ENCODE results near the gene NCAM2. TPM values are rescaled to one million over a fixed set of nuclear protein-coding genes. Genes with fewer than 3 reads are reported as not detected.
"Not testable (repeated sequence)": the region's sequence is repeated elsewhere in the genome, so short reads cannot be mapped to it uniquely, and the experiment has no call there.

Gene NCAM2
- total RNA-seq, 1 donor from 2014 or later: 16.3 TPM

GRCh38 chr21:21148009-21148408 lies 149.8 kb downstream of the NCAM2 start:
- H3K27me3 Mint-ChIP-seq (ENCODE audit: low read depth): no peaks in the 10 kb centered on the region
- no peak overlapping the region for H3K4me3 Mint-ChIP-seq (ENCODE audit: unreplicated experiment)
- H3K36me3 Mint-ChIP-seq (ENCODE audit: low read depth): no peaks in the 10 kb centered on the region
- TF ChIP-seq, protein P1, sequence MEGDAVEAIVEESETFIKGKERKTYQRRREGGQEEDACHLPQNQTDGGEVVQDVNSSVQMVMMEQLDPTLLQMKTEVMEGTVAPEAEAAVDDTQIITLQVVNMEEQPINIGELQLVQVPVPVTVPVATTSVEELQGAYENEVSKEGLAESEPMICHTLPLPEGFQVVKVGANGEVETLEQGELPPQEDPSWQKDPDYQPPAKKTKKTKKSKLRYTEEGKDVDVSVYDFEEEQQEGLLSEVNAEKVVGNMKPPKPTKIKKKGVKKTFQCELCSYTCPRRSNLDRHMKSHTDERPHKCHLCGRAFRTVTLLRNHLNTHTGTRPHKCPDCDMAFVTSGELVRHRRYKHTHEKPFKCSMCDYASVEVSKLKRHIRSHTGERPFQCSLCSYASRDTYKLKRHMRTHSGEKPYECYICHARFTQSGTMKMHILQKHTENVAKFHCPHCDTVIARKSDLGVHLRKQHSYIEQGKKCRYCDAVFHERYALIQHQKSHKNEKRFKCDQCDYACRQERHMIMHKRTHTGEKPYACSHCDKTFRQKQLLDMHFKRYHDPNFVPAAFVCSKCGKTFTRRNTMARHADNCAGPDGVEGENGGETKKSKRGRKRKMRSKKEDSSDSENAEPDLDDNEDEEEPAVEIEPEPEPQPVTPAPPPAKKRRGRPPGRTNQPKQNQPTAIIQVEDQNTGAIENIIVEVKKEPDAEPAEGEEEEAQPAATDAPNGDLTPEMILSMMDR (IDR thresholded peaks at IDR 0.05): no peak
- no peaks in the 10 kb centered on the region for H3K4me1 Mint-ChIP-seq (ENCODE audit: low read depth)
- H3K27ac Mint-ChIP-seq (ENCODE audit: unreplicated experiment): no peak overlapping the region
- no peaks in the 10 kb centered on the region for H3K9me3 Mint-ChIP-seq (ENCODE audit: low read depth)
- no peak for DNase-seq (ENCODE audit: low spot score)

DNA sequence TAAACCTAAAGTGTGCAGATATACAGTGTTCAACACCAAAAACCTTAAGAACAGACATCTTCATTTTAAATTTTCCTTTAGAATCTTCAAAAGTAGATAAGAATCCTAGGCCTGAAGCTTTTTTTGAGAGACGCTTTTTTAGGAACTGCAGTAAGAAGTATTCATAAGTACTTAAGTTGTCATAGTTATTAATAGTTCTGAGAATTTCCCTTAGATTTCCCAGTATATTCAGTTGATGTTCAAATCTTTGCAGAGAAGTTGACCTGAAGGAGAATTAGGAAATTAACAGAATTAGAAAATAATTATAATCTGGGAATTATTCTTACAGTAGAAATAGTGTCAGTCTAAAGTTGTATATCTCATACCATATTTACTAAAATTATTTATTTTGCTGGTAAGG lies 150.3 kb downstream of the NCAM2 start:
- Mint-ChIP-seq H3K36me3 (ENCODE audit: low read depth) (no peaks in the 10 kb centered on the region), H3K27me3 (ENCODE audit: low read depth) (no peaks in the 10 kb centered on the region), H3K4me3 (ENCODE audit: unreplicated experiment) (no peak overlapping the region), H3K9me3 (ENCODE audit: low read depth) (no peaks in the 10 kb centered on the region), H3K27ac (ENCODE audit: unreplicated experiment) (no peak overlapping the region), H3K4me1 (ENCODE audit: low read depth) (no peaks in the 10 kb centered on the region)
- TF ChIP-seq, protein P1 (IDR thresholded peaks at IDR 0.05): no peak
- DNase-seq (ENCODE audit: low spot score): no peak

DNA sequence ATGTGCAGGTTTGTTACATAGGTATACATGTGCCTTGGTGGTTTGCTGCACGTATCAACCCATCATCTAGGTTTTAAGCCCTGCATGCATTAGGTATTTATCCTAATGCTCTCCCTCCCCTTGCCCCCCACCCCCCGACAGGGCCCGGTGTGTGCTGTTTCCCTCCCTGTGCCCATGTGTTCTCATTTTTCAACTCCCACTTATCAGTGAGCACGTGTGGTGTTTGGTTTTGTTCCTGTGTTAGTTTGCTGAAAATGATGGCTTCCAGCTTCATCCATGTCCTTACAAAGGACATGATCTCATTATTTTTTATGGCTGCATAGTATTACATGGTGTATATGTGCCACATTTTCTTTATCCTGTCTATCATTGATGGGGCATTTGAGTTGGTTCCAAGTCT lies 151.2 kb downstream of the NCAM2 start:
- not testable (repeated sequence) for H3K4me1 Mint-ChIP-seq (ENCODE audit: low read depth); H3K9me3 Mint-ChIP-seq (ENCODE audit: low read depth); H3K27me3 Mint-ChIP-seq (ENCODE audit: low read depth); H3K36me3 Mint-ChIP-seq (ENCODE audit: low read depth); H3K27ac Mint-ChIP-seq (ENCODE audit: unreplicated experiment); H3K4me3 Mint-ChIP-seq (ENCODE audit: unreplicated experiment); DNase-seq (ENCODE audit: low spot score)

DNA sequence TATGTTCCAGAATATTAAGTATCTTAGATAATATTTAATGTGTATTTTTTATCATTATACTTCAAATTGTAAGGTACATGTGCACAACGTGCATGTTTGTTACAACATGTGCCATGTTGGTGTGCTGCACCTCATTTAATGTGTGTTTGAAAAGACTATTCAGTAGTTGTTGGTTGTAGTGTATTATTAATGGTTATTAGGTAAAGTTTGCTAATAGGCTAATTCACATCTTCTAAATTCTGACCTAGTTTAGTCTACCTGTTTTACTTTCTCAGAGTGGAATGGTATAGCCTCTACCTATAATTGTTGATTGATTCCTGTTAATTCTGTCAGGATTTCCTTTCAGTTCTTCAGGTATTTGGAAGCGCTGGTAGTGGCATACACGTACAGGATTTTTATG lies 153.0 kb downstream of the NCAM2 start:
- DNase-seq (ENCODE audit: low spot score): no peak
- TF ChIP-seq, protein P1 (IDR thresholded peaks at IDR 0.05): no peak
- no peaks in the 10 kb centered on the region for H3K9me3 Mint-ChIP-seq (ENCODE audit: low read depth)
- H3K4me1 Mint-ChIP-seq (ENCODE audit: low read depth): no peaks in the 10 kb centered on the region
- H3K27ac Mint-ChIP-seq (ENCODE audit: unreplicated experiment): no peak overlapping the region
- no peak overlapping the region for H3K4me3 Mint-ChIP-seq (ENCODE audit: unreplicated experiment)
- no peaks in the 10 kb centered on the region for H3K27me3 Mint-ChIP-seq (ENCODE audit: low read depth)
- no peaks in the 10 kb centered on the region for H3K36me3 Mint-ChIP-seq (ENCODE audit: low read depth)

DNA sequence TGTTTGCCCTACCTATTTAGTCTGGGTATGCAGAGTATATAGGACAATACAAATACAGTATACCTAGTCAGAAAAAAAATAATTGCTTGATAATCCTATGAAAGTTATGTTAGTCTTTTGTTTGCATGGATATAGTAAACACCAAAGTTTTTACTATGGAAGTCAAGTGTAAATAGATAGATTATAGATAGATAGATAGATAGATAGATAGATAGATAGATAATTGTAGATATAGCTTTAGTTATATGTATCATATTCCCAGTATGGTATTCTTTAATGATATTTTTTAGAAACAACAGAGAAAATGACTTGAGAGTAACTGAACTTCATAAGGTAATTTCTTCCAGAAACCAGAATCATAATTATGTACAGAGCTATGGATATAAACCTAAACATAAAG lies 158.2 kb downstream of the NCAM2 start:
- H3K27ac Mint-ChIP-seq (ENCODE audit: unreplicated experiment): no peak overlapping the region
- peaks cover 8% of the 10 kb centered on the region for H3K4me1 Mint-ChIP-seq (ENCODE audit: low read depth)
- no peaks in the 10 kb centered on the region for H3K27me3 Mint-ChIP-seq (ENCODE audit: low read depth)
- TF ChIP-seq, protein P1 (IDR thresholded peaks at IDR 0.05): no peak
- no peak for DNase-seq (ENCODE audit: low spot score)
- H3K4me3 Mint-ChIP-seq (ENCODE audit: unreplicated experiment): no peak overlapping the region
- no peaks in the 10 kb centered on the region for H3K9me3 Mint-ChIP-seq (ENCODE audit: low read depth)
- no peaks in the 10 kb centered on the region for H3K36me3 Mint-ChIP-seq (ENCODE audit: low read depth)

GRCh38 chr21:21156957-21157356 lies 158.7 kb downstream of the NCAM2 start:
- no peak for DNase-seq (ENCODE audit: low spot score)
- peaks cover 8% of the 10 kb centered on the region for H3K4me1 Mint-ChIP-seq (ENCODE audit: low read depth)
- TF ChIP-seq, protein P1 (IDR thresholded peaks at IDR 0.05): no peak

More at GRCh38 chr21:21156957-21157356, 158.7 kb downstream of the NCAM2 start:
- H3K36me3 Mint-ChIP-seq (ENCODE audit: low read depth): no peaks in the 10 kb centered on the region
- no peak overlapping the region for H3K4me3 Mint-ChIP-seq (ENCODE audit: unreplicated experiment)
- H3K27ac Mint-ChIP-seq (ENCODE audit: unreplicated experiment): no peak overlapping the region
- H3K27me3 Mint-ChIP-seq (ENCODE audit: low read depth): no peaks in the 10 kb centered on the region
- no peaks in the 10 kb centered on the region for H3K9me3 Mint-ChIP-seq (ENCODE audit: low read depth)

Data from chondrocyte (in vitro differentiated cells).